ENCODE measurements around the gene ABL2. TPM values are rescaled to one million over a fixed set of nuclear protein-coding genes. Genes with fewer than 3 reads are reported as not detected.
A peak's percentile ranks its signal among the peaks of the same experiment; 100 is the strongest.
"Not testable (repeated sequence)": the region's sequence is repeated elsewhere in the genome, so short reads cannot be mapped to it uniquely, and the experiment has no call there.

ABL2 gene
- polyA plus RNA-seq (ENCODE audit: insufficient read depth in 1 of 5, insufficient read length in 5 of 5, low replicate concordance in 1 of 5), result 10 to 100 TPM in 2 of 5 donors, 1 to 10 TPM in 3; 8.0 to 11.2 (median 9.9) TPM
- long read RNA-seq, donor 1, partial matches to known transcripts, result 0 of 2 reads
- long read RNA-seq, donor 1, other reads (novel, unspliced or antisense), result 0 of 2 reads
- long read RNA-seq, donor 2, result 0 reads
- long read RNA-seq, donor 3, result 0 reads
- long read RNA-seq, donor 4, result 0 reads
- long read RNA-seq, donor 5, full-length matches to known transcripts, result 2 of 2 reads
- long read RNA-seq, donor 5, partial matches to known transcripts, result 0 of 2 reads
- long read RNA-seq, donor 5, other reads (novel, unspliced or antisense), result 0 of 2 reads
- long read RNA-seq, donor 6, full-length matches to known transcripts, result 1 of 9 reads
- long read RNA-seq, donor 6, partial matches to known transcripts, result 8 of 9 reads
- long read RNA-seq, donor 6, other reads (novel, unspliced or antisense), result 0 of 9 reads
- long read RNA-seq, donor 7, full-length matches to known transcripts, result 4 of 4 reads
- long read RNA-seq, donor 7, partial matches to known transcripts, result 0 of 4 reads
- long read RNA-seq, donor 7, other reads (novel, unspliced or antisense), result 0 of 4 reads
- long read RNA-seq, donor 8, result 0 reads

DNA sequence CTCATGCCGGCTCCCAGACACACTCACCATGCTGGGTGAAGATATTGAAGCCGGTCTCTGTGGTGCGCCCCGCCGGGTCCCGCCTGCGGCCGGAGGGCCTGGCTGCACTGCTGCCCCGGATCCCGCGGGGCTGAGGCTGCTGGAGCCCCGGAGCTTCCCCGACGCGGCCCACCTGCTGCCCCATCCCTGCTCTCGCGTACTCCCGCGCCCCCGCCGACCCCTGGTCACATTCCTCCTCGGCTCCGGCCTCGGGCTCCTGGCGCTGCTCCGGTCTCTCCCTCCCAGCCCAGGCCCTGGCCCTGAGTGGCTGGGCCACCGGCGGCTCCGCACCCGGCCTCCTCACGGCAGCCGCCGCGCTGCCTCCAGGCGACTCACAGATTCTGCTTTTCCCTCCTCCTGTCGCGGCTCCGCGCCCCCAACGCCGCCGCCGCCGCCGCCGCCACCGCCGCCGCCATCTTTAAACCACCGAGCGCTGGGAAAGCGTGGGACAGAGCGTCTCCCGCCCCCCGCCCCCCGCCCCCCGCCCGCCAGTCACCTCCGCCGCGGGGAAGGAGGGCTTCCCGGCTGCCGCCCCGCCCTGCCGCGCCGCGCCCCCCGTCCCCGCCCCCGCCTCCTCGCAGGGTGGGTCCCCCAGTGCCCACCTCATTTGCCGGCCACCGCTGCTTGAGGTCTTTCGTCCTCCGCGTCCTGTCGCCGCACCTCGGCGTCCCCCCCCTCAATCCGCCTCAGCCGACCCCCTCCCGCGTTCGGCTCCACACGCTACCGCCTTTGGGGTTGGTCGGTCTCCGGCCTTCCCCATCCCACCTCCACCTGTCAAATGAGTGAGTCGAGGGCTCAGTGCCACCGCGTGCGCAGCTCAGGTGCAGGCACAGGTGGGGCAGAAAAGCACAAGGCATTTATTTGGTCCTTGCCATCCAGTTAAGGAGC is at the start of gene ABL2:
TSS of gene ABL2 (minus strand) at position 464 of the 927 bp plus-strand sequence. CDS start at position 184, 280 bp downstream.
- DNase-seq, result peak; percentile 23 to 33

DNA sequence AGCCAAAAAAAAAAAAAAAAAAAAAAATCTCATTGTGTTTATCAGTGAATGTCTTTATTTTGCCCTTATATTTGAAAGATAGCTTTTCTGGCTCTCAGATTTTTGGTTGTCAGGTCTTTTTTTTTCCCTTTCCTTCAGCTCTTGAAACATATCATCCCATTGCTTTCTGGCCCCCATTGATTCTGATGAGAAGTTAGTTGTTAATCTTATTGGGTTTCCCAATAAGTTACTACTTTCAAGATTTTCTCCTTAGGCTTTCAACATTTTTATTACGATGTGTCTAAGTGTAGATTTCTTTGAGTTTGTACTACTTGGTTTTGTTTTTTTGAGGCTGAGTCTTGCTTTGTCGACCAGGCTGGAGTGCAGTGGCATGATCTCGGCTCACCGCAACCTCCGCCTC is 49.4 kb upstream of the ABL2 start:
- DNase-seq, result no peak

DNA sequence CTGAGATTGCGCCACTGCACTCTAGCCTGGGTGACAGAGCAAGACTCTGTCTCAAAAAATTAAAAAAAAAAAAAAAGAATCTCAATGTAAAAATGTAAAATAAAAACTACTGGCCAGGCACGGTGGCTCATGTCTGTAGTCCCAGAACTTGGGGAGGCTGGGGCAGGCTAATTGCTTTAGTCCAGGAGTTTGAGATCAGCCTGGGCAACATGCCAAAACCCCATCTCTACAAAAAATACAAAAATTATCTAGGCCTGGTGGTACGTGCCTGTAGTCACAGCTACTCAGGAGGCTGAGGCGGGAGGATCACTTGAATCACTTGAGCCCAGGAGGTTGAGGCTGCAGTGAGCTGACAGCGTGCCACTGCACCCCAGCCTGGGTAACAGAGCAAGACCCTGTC is 44.9 kb upstream of the ABL2 start:
- not testable (repeated sequence) for DNase-seq

DNA sequence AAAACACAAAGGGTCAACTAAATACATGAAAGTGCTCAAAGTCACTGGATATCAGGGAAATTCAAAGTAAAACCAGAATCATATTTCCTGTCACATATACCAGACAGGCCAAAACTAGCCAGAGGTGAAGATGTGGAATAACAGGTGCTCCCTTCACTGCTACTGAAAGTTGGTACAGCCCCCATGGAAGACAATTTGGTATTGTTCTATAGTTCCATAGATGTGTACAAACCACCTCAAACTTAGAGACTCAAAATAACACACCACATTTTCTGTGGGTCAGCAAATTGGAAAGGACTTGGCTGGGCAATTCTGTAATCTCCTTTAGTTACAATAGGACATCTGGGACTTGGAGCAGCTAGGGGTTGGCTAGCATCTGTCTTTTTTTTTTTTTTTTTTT is 39.6 kb upstream of the ABL2 start:
- no peak for DNase-seq

DNA sequence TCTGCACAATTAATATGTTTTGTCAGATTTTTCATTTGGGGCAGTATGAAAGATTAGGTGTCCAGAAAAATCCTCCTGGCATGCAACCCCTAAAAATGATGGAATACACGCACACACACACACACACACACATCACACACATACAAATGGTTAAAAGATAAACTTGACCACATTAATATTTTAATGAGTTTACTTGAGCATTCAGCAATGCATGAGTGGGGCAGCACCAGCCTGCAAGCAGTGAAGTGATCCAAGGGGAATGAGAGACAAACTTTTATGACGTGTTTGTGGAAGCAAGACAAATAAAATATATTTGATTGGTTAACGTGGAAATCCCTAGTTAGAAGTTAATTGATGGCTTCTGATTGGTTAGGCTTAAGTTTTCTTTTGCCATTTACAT is 35.0 kb upstream of the ABL2 start:
- DNase-seq, result no peak

DNA sequence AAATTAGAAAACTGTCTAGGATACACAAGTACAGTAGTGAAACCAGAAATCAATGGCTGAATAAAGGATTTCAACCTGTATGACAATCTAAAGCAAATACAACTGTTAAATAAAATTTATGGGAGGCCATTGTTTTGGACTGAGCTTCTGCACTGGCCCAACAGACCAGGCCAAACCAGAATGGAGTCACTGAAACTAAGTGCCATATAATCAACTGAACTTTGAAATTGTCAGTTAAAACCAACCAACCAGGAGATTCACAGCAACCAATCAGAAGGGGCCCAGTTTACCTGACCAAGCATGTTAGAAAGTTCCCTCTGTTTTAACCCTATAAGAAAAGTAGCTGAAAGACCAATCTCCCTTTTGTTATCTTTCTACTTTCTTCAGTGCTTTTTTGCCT is 33.6 kb upstream of the ABL2 start:
- no peak for DNase-seq

DNA sequence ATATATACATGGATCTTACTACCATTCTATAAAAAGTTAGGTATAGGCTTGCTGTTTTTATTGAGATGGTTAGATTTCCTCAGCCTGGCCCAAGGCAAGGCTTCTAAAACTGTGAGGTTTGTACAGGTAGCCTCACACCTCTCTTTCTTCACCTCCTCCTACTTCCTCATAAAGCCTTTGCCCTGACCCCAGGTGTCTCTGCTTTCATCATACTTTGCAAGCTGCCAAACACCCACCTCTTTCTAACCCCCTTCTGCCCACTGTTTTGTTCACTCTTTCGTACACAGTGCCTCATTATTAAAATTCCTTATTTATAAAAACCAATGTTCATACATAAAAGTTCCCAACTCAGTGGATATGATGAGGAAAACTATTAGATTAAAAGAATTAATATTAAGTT is 32.7 kb upstream of the ABL2 start:
- no peak for DNase-seq

DNA sequence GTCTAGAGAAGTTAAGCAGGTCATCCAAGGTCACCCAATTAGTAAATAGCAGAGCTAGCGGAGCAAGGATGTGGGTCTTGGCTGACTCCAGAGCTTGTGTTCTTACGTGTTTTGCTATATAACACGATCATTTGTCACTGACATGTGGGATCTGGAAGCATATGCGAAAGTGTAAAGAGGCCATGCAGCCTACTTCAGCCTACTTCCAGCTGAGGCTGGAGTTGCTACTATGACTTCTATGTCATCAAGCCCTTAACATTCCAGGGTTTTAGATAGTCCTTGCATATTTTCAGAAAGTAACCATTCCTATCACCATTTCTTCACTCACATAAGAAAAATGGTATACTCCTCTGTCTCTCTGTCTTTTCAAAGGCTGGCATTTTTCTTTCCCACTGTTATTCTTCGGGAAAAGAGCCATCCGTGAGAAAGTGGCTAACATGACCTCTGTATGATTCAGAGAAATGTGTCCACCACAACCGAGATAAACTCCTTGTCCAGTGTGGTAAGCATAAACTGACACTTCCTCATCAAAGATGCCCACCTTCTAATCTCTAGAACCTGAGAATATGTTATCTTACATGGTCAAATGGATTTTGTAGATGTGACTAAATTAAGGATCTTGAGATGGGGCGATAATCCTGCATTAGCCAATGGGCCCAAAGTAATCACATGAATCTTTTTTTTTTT is 24.0 kb upstream of the ABL2 start:
- DNase-seq, result no peak

DNA sequence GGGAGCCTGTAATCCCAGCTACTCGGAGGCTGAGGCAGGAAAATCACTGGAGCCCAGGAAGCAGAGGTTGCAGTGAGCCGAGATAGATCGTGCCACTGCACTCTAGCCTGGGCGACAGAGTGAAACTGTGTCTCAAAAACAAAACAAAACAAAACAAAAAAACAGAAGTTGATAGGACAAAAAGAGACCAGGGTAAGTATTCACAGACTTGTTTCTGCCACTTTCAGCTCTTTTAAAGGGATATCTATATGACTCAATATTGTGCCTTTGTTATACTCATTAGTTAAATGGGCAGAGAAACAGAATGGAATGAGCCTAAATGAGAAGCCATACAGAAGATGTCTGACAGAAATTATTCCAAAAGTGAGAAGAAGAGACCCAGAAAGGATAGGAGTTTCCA is 23.1 kb upstream of the ABL2 start:
- no peak for DNase-seq

DNA sequence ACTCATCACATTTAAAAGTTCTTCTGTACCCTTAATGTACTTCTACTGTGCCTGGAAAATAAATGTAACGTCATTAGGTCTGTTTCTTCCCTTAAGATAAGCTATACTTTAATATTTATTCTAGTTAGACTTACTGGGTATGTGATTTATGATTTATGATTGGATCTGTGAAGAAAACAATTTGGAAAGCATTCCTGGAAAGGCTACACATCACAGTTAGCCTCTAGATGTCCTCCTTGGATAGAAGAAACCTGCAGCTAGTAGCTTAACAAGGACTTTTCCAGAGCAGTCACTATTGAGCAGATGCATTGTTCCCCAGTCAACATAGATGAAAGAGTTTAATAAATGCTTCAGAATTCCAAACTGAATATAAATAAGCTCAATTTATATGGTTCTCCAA is 22.2 kb upstream of the ABL2 start:
- DNase-seq, result peak in 1 of 2 donors; percentile 11

DNA sequence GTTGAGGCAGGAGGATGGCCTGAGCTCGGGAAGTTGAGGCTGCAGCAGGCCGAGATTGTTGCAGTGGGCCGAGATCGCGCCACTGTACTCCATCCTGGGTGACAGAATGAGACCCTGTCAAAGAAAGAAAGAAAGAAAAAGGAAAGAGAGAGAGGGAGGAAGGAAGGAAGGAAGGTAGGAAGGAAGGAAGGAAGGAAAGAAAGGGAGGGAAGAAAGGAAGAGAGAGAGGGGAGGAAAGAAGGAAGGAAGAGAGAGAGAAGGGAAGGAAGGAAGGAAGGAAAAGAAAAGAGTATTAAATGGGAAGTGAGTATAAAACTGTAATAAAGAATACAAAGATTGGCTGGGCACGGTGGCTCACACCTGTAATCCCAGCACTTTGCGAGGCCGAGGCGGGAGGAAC is 18.4 kb upstream of the ABL2 start:
- DNase-seq, result no peak

DNA sequence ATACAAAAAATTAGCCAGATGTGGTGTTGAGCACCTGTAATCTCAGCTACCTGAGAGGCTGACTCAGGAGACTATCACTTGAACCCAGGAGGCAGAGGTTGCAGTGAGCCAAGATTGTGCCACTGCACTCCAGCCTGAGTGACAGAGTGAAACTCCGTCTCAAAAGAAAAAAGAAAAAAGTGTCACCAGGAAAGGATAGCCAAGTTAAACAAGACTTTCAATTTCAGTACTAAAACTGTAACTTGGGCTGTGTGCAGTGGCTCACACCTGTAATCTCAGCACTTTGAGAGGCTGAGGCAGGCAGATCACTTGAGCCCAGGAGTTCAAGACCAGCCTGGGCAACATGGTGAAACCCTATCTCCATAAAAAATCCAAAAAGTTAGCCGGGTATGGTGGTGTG is 15.9 kb upstream of the ABL2 start:
- not testable (repeated sequence) for DNase-seq

DNA sequence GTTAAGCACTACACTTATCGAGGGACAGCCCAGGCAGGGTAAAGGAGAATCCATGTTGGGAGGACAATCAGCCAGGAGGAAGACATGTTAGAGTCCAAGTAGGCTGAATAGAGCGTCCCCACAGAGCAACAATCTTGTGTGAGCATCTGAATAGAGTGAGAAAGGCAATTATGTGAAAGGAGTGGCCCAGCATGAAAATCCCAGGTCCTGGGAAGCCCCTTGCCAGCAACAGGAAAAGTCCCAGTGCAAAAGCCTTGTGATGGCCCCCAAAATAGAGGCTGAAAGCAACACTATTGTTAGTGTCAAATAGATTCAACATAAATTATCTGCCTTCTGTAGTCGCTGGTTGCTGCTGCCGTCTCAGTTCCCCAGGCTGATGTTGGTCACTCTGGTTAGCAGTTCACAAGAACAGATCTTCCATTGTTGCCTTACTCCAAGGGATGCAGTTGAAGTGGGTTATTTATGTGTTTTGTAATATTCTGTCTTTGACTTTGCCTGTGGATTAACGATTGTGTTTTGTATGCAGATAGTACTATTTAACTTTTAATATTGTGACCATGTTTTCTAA is 12.1 kb upstream of the ABL2 start:
- DNase-seq, result no peak

DNA sequence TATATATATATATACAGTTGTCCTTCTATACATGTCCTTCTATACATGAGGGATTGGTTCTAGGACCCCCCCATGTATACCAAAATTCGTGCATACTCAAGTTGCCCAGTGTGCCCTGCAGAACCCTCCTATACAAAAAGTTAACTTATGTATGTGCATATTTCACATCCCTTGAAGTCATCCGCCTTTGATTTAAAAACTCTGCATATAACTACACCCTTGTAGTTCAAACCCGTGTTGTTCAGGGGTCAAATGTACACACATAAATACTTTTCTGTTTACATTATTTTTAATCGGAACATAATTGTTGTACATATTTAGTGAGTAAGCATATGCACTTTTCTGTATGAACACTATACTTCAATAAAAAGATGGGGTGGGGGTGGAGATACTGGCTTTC is 7.7 kb upstream of the ABL2 start:
- DNase-seq, result no peak

DNA sequence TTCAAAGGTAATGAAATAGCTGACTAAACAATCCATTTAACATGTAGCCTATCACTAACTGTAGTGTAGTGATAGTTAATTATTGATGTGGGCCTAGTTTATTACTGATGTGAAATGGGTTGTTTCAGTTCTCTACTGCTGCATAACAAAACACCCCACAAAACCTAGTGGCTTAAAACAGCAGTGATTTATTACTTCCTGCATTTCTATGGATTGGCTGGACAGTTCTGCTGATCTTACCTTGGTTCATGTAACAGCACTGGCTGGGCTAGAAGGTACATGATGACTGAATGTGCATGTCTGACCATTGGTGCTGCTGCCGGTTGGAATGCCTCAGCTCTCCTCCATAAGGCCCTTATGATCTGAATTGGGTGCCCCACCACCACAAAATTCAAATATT is 5.4 kb upstream of the ABL2 start:
- no peak for DNase-seq

DNA sequence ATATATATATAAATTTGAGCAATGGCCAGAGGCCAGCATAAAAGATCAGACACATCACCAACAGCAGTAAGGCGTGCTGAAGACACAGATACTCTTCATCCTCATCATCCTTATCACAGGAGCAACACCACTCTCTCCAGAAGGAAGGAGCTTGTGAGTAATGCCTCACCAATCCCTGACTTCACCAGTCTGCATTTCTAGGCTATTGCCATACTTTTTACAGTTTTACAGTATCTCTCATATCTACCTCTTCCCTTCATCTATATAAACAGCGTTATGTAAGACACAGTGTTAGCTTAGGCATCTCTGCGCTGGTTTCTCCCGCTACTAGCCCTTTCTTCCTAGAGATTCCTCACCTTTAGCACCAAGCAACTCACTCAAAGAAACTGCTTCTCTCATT is 2.4 kb upstream of the ABL2 start:
- DNase-seq, result no peak

DNA sequence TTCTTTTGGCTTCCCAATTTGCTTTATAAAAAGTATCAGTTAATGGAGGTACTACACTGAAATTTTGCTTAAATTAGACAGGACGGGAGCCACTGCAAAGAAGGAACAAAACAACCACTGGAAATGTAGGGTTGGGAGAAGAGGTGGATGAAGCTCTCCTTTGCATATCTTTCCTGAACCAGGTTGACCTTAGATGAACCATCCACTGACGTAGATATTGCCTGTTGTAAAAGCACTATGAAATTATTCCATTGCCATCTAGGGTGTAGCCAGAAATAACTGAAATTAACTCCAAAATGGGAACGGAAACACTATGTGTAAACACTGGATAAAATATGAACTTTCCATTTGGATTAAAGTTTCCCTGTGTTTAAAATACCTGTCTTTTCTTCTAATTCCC is 1.2 kb upstream of the ABL2 start:
- DNase-seq, result no peak

DNA sequence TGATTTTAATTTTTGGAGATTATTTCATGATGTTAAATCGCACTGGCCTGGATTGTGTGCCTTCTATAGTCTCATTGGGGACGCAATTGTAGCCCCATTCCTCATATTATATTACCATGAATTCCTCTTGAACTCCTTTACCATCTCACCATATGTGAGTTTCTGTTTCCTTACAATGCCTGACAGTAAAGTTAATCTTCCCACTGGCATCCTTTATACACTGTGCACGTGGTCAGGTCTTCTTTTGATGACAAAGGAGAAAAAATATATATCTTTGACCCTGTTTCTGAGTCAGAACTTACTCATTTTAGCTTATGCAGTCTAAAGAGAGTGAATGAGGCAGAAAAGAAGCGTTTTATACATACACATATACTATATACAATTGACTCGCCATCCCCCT is 774 bp upstream of the ABL2 start:
- no peak for DNase-seq

DNA sequence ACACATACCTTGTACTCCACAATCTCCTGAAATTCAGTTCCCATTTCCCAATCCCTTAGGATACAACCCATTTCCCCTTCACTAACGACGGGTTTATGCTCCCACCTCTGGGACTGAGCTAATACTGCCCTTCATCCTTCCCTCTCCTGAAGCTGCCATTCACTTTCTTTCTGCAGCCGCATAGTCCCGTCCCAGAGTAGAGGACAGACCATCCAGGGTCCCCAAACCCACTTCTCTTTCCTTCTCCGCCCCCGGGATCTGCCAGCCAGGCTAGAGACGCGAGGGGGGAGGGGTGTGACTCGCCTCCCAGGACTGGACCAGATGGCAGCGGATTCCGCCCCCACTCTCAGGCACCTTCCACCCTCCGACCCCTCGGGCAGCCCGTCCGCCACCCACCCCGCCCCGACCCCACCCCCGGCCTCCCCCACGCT is 679 bp downstream of the ABL2 start:
- peak; percentile 13 to 22 for DNase-seq

DNA sequence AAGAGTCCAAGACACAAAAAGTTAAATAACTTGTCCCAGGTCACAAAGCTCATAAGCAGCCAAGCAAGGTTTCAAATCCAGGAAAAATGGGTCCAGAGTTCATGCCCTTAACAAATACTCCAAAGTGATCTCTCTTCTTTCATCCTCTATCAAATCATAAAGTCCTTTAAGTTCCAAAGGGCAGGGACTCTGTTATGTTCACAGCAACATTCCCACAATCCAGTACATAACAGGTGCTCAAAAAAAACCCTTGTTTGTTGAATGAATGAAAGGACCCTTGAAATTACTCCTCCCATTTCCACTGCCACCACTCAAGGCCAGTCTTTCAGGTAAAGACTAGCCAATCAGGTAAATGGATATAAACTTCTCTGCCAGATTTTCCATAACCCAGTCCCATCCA is 2.7 kb downstream of the ABL2 start:
- DNase-seq, result no peak

DNA sequence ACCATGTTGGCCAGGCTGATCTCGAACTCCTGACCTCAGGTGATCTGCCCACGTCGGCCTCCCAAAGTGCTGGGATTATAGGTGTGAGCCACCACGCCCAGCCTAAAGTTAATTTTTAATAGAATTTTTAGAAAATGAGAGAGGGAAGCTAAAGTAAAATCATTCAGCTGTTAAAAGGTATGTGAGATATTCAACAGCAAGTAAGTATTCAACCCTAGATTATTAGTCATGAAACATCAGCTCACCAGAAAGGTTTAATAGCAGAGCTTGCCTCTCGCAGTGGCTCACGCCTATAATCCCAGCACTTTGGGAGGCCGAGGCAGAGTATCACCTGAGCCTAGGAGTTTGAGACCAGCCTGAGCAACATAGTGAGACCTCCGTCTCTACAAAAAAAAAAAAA is 5.0 kb downstream of the ABL2 start:
- not testable (repeated sequence) for DNase-seq
